GM19463 (cell line): ENCODE results near the gene PTPRN2.
"Not testable (repeated sequence)": the region's sequence is repeated elsewhere in the genome, so short reads cannot be mapped to it uniquely, and the experiment has no call there.

Source experiments
- ATAC-seq: cut with Tn5 transposase; IDR thresholded peaks from one replicate; pipeline ENCODE4 v1.9.1; 2021; ENCODE audit warnings: mild to moderate bottlenecking, moderate library complexity; ENCODE audit not compliant: unreplicated experiment

PTPRN2 gene

DNA sequence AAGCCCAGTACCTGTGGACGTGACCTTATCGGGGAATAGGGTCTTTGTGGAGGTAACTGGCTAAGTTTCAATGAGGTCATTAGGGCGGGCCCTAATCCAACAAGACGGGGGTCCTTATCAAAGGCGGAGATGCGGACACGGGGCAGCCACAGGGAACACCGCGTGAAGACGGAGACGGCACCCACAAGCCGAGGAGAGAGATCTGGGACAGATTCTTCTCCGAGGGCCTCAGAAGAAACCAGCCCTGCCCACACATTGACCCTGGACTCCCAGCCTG, 733.9 kb downstream of the PTPRN2 start:
- ATAC-seq: no peak

DNA sequence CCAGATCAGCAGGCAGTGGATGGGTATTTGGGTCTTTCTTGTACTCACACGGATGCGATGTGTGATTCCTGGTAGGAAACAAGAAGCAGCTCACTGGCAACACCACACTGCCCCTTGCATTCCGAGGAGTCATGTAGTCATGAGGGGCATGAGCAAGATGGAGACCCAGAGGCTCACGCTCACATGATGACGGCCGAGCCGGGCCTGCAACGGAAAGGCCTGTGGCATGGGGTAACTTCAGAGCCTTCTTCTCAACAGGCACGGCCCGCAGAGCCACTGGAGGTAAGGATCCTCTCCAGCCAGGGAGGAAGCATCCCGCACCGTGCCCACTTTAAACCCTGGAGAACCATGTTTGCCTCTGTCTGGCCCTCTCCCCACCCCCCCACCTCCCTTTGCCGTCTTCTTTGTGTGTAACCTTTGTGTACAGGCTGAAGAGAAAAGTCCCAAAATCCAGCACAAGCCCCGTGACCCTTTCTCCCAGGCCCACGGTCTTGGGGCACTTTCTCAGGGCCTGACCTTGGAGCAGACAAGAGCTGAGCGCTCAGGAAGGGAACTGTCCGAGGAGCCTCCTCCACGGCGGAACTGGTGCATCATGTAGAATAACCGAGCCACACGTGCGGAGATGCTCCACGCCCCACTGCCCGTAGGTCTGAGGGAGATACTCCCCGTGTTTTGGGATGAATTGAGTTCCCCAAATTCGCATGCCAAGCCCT, 734.4 kb downstream of the PTPRN2 start:
- ATAC-seq: no peak

DNA sequence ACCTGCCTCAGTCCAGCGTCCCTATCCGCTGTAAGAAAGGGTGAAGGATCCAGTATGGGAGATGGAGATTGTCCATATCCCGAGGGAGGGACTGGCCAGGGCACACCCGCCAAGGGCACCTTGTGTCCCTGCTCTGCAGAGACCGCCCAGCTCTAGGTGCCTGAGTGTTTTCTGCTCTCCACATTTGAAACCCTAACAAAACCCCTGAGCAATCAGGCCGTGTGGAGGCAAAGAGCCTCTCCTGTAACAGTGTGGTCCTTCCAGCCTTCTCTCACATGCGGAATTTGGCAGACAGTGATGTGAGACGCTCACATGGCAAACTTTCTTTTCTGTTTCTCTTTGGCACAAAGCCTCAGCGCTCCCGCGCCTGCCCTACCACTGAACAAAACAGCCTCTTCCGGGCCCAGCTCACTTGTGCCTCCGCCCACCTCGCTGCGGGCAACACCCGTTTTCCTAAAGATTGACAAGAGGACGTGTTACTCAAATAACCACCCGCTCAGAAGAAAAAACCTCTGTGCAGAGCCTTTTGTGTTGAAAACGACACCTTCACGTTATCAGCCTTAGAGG, 736.0 kb downstream of the PTPRN2 start:
- ATAC-seq: no peak

DNA sequence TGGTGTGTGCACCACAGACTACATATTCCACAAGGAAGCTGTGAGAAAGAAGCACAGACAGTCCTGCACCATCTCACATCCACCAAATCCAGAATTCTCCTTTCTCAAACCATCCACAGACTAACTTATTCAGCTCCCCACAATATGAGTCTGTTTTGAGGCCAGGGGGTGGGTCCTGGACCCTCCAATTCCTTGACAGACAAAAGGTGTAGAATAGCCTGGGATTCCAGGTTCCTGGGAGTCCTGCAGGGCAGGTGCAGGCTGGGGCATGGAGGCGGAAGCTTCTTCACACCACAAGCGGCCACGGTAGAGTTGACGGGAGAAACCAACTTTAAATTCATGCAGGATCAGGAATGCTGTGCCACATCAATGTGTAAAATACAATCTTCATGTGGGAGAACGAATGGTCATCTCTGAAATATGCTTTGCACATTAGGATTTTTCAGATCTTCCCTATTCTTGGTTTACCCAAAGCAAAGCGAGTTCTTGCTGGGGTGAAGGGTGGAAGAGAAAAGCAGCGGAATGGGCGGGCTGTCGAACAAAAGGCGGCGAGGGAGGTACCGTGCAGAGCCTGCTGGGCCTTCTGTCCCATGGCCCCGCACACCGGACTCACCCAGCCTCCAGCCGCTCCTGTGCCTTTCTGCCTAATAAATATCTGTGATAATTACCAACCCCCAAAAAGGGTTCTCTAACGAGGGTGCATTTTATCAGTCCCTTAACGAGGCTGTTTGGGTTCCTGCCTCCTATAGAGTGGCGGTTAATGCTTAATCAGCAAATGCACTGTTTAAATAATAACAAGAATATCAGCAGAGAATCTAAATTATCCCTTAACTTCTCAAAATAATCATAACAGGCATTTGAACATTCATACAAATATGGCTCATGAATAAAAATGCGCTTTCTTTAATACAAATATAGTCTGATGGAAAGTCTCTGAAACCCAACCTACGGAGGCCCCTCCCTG, 736.9 kb downstream of the PTPRN2 start:
- ATAC-seq: no peak

DNA sequence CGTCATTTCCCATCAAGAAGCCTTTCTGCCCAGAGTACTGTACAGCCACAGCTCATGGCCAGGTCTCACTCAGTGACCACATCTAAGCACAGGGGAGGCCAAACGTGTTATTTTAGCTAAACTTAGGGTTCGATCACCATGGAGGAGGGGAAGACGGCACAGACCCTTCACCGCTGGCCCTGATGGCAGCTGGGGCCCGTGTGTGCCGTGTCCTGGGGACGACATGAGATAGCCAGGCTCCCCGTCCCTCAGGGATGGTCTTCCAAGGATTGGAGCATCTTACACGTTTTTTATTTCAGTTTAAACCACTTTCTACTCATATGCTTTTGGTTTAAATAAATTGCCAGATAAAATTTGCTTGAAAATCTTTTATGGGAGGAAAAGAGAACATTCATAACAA, 737.9 kb downstream of the PTPRN2 start:
- ATAC-seq: no peak

DNA sequence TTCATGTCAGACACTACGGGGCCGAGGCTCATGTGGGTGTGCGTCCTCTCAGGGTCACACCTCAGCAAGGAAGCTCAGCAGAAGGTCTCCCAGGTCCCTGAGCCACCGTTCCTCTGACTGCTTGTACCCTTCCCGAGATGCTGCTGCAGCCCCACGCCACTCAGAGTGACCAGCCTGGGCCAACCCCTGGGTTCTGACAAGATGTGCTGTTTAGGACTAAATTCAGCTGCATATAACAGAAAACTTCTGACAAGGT, 738.4 kb downstream of the PTPRN2 start:
- no peak for ATAC-seq

DNA sequence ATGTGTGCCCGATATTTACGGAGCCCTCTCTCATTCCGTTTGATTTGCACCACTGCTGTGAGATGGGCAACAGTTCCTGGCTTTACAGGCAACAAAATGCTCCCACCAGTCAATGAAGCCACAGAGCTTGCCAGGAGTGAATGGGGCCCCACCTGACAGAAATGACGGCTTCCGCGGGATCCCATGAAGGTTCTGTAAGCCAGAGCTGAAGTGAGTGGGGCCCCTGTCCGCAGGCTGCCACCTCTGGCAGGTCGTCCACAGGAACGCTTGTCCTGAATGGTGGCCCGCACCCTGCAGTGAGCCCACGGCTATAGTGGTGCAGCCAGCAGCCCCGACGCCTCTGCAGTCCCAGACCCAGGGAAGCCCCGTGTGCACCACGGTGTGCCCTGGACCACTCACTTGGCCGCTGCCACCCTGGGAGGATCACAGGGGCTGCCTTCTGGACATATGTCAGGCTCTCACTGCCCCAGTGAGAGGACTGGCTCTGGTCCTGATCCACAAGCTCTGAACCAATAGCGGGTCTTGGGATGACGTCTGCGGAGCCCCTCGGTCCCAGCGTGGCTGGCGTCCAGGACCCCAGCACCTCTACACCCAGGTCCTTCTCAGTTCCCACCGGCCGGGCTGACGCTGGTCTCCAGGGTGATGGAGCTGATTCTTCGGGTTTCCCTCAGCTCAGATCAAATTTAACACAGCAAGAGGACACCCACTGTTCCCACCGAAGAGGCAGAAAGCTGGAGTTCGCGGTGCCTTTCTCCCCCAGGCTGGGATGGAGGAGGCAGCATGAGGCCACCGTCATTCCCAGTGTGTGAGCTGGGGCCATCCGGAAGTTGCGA, 738.9 kb downstream of the PTPRN2 start:
- no peak for ATAC-seq

DNA sequence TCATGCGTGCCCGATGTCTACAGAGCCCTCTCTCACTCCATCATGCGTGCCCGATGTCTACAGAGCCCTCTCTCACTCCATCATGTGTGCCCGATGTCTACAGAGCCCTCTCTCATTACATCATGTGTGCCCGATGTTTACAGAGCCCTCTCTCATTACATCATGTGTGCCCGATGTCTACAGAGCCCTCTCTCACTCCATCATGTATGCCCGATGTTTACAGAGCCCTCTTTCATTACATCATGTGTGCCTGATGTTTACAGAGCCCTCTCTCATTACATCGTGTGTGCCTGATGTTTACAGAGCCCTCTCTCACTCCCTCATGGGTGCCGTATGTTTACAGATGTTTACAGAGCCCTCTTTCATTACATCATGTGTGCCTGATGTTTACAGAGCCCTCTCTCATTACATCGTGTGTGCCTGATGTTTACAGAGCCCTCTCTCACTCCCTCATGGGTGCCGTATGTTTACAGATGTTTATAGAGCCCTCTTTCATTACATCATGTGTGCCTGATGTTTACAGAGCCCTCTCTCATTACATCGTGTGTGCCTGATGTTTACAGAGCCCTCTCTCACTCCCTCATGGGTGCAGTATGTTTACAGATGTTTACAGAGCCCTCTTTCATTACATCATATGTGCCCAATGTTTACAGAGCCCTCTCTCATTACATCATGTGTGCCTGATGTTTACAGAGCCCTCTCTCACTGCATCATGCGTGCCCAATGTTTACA, 739.7 kb downstream of the PTPRN2 start:
- ATAC-seq: not testable (repeated sequence)

DNA sequence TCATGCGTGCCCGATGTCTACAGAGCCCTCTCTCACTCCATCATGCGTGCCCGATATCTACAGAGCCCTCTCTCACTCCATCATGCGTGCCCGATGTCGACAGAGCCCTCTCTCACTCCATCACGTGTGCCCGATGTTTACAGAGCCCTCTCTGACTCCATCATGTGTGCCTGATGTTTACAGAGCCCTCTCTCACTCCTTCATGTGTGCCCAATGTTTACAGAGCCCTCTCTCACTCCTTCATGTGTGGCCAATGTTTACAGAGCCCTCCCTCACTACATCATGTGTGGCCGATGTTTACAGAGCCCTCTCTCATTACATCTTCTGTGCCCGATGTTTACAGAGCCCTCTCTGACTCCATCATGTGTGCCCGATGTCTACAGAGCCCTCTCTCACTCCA, 740.9 kb downstream of the PTPRN2 start:
- ATAC-seq: not testable (repeated sequence)

DNA sequence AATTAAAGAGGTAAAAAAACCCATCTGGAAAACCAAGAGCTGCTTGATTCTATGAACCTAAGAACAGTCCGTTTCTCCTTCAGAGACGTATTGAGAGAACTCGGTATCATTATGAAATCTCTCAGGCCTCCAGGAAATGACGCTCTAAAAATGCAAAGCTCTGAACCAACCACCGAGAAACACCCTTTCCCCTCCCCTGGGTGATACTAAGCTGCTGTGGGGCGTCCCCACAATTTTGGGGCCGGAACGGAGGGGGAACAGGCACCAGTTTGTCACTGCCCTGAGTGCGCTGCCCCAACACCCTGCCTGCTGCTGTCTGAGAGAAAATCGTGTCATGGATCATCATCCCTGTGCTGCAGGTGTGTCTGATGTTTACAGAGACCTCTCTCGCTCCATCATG, 741.4 kb downstream of the PTPRN2 start:
- ATAC-seq: no peak

DNA sequence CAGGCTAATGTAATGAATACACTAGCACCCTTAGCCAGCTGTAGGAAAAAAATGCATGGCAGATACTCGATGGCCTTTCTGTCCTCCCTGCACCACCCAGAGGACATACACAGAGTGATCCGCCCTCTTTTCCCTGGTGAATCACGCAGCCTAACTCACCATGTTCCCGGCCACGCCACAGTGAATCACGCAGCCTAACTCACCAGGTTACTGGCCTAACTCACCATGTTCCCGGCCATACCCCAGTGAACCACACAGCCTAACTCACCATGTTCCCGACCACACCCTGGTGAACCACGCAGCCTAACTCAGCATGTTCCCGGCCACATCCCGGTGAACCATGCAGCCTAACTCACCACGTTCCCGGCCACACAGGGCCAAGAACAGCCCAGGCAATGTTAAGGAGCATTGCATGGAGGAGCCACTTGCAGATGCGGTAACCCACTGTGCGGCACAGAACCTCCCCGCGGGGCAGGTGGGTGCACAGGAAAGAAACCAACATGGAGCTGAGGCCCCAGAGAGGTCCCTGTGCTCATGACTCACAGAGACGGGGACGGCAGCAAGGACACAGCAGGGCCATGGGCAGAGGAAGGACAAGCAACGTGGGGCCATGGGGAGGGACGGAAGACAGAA, 742.3 kb downstream of the PTPRN2 start:
- no peak for ATAC-seq

DNA sequence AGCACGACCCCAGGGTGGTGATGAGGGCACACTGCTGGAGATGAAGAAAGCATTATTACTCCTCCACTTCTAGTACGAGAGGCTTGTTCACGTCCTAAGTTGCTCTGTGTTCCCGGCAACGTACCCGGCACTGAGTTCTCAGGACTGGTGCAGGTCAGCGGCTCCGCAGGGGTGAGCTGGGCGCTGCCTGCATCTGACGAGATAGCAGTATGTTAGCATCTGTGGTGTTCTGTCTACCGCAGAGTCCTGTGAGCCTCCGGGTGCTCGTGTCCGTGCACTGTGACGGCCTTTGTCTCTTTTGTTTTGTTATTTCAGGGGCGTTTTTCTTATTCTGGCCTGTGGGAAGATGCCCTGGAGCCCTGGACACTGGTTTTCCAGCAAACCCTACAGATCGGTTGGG, 743.0 kb downstream of the PTPRN2 start:
- ATAC-seq: no peak

DNA sequence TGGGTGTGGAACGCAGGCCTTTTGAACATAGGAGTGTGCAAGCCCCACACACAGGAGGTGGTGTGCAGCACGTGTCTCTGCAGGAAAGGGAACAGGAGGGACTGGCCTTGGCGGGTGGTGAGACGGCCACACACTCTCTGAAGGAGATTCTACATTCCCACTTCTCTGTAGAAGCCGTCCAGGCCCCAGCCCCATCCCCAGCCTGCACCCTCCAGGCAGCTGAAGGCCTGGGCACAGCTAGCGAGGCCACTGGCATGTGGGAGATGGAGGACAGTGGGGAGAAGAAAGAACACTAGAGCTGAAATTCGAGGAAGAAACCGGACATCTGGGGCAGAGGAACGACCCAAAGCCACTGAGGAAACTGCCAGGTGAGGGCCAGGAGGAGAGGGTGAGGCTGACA, 743.5 kb downstream of the PTPRN2 start:
- no peak for ATAC-seq

DNA sequence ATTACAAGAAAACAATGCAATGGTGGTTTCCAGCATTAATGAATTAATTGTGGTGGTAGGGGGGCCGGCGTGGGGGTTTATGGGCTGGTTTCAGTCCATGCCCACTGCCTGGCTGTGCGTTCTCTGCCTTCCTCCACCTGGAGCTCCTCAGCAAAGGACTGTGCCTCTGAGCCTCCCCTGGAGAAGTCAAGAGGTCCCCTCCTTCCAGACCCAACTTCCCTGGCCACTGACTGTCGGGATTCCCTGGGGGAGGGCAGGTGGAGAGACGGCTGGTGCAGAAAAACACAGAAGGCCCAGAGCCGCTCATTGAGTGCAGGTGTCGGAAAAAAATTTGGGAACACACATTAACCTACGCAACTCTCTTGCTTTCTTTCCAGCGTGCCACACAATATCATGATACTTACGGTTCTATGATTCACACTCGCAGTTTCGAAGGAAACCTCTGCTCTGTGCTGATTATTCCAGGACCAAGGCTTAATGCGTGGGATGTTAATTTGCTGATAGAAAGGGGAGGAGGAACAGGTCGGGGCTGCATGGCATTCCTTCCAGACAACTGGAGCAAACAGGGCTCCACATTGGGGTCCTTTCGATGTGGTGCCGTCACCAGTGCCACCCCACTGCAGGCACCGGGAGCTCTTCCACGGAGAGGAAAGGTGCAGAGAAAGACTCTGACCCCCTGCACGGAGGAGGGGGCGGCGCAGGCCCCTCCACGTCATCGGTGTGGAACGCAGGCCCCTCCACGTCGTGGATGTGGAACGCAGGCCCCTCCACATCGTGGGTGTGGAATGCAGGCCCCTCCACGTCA, 744.1 kb downstream of the PTPRN2 start:
- no peak for ATAC-seq

DNA sequence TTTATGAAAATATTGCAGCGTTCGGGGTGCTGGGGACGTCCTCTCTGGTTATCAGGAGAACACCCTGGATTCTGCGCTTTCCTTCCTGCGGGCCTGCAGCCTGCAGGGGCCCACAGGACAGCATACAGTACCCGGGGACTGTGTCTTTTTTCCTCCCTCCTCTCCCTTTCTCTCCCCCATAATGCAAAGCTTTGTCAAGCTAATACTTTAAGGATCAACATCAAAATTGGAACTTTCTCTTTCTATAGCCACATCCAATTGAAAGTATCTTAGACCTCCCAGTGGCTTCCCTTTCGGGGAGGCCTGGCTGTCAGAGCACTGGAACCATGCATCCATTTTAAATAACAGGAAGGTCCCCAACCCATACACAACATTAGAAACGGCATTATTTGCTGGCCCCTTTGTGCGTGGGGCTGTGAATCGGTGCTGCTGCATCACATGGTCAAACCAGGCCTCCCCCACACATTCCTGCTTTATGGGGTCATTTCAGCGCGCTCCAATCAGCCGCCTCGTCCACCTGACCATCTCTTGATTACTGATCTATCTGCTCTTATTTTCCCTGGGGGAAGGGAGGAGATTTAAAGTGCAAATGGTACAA, 745.8 kb downstream of the PTPRN2 start:
- no peak for ATAC-seq

DNA sequence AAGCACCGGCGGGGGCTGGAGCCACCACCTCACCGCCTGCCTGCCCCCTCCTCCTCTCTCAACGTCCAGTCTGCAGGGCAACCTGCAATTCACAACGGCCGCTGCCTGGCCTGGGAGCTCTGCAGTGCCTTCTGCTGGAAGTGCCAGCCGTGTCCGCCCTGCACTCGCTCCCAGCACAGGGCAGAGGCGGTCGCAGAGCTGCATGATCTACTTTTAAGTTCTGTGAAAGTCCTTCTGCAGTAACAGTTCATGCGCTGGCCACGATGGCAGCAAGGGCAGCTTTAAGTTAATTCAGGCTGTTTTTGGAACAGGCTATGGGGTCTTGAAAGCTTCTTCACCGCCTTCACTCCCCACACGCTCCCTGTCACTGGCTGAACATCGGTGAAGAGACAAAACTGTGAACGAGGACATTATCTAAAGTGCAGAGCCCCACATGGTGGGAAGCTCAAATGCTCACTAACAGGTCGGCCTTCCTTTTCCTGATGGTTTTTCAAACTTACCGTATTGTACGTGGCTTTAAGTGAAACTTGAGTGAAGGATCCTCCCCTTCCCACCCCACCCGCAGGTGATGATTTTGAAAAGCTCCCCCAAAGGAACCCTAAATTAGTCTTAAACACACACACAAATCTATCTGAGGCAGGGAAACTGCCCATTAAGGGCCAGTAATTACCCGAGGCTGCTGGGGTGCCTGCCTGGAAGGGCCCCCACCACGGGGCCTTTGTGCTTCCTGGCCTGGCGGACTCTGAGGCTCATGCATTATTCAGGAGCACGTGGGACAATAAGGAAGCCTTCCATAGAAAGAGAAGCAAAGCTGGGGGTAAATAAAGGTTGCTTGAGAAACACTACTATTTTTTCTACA, 746.5 kb downstream of the PTPRN2 start:
- ATAC-seq: no peak

DNA sequence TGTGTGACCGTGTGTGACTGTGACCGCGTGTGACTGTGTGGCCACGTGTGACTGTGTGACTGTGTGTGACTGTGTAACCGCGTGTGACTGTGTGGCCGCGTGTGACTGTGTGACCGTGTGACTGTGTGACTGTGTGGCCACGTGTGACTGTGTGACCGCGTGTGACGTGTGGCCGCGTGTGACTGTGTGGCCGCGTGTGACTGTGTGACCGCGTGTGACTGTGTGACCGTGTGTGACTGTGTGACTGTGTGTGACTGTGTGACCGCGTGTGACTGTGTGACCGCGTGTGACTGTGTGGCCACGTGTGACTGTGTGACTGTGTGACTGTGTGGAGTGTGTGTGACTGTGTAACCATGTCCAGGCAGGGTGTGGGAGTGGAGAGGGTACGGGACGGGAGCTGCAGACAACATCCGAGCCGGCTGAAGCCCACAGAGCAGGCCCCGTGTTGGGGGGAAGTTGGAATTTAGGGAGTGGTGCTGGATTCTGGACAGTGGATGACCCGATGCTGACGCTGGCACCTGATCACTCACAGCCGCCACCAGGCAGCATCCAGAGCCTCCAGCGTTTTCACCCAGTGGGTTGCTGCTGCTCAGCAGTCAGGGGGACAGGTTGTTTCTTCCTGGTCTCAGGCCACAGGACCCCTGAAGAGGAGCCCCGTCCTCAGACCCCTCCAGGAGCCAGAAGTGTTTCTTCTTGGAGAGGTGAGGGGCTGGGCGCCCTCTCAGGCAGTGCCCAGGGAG, 747.3 kb downstream of the PTPRN2 start:
- no peak for ATAC-seq
